ENCODE results near the gene ASXL2.
"Not testable (repeated sequence)": the region's sequence is repeated elsewhere in the genome, so short reads cannot be mapped to it uniquely, and the experiment has no call there.

ASXL2 gene

DNA sequence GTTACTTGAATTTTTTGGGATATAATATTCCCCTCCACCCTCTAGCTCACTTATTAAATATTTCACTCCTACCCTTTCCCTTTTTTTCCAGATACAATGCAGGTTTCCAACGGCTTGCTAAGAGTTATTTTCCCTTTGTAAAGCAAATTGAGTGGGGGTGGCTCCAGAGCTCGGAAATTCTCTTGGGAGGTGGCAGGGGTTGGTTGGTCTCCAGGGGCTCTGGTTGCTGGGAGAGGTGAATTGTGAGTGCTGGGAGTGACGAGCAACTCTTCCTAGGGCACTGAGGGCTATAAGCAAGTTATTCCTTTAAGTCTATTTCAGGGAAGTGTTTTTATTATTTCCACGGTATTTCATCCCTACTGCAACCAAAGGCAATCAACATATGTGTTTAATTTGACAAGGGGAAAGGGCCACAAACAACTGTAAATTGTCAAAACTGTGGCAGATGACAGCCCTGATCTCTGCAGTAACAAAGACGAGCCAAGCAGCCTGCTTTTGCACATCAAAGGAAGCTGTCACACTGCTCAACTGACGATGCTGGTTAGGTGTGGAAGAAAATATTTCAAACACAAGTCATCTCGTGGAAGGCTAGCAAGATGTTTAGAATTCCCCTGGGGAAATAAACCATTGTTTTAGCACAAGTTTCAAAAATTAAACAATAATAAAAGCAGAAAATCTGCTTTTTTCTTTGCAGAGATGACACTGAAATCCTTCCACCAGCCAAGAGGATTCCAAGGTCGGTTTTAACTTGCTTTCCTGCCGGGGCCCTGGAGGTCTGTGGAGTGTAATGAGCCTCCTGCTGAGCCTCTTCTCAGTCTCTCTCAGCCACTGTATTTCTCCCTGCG is 34.8 kb upstream of the ASXL2 start:
- no peak for TF ChIP-seq CTCF (conservative IDR thresholded peaks at IDR 0.05)
- H3K27ac ChIP-seq: no peak overlapping the region

- not testable (repeated sequence) for H3K27ac ChIP-seq
These were observed 31.3 kb upstream of the ASXL2 start for GRCh38 chr2:25909574-25909973.

DNA sequence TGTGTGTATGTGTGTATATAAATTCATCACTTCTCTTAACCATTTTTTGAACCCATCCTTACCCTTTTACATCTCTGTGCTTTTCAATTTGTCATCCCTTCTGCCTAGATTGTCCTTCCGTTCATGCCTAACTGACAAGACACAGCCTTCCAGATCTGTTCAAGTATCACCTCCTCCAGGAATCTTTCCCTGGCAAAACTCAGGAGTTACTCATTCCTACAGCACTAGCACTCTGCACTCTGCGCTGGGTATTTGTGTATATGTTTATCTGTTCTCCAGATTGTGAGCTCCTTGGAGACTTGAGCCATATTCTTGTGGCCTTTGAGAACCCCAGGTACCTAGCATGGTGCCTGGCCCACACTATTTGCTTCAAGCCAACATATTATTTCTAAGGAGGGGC is 26.8 kb upstream of the ASXL2 start:
- H3K27ac ChIP-seq: no peak overlapping the region
- TF ChIP-seq CTCF (conservative IDR thresholded peaks at IDR 0.05): no peak

DNA sequence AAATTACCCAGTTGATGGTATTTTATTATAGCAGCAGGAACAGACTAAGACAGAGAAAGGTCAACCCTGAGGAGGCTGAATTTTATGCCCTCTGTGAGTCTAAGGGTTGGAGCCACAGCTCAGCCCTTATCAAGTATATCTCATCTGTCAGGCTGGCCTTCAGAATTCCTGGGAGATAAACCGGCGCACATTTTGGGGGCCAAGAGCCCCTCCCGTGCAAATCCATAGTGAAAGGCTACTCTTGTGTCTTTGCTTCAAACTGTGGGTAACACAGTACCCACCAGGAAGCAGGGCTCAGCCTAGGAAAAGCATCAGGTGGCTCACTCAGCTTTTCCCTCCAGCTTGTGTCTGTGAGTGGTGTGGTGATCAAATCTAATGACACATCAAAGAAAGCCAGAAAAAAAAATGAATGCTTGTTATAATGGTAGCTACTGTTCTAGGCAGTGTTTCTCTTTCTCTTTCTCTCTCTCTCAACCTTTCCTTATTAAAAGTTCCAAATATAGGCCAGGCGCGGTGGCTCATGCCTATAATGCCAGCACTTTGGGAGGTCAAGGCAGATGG is 25.0 kb upstream of the ASXL2 start:
- H3K27ac ChIP-seq: no peak overlapping the region
- TF ChIP-seq CTCF (conservative IDR thresholded peaks at IDR 0.05): no peak

DNA sequence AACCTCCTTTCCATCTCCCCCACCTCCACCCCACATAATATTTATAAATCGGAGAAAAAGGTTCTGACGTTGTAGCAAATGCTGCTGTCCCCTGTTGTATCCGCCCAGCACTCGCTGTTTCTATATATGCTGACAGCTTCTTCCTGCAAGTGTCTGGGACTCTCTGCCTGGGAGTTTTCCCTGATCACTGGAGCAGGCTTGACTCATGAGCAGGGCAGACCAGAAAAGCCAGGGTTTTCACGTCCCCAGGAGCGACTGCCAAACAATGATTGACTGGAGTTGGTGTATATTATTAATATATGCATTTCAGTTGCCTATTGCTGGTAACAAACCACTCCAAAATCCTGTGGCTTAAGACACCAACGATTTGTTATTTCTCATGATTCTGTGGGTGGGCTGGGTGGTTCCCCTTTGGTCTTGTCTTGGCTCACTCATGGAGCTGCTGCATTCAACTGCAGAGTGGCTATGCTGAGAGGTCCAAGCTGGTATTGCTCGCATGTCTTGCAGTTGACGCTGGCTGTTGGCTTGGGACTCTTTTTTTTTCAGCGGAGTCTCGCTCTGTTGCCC is 21.2 kb upstream of the ASXL2 start:
- TF ChIP-seq CTCF (conservative IDR thresholded peaks at IDR 0.05): no peak
- no peak overlapping the region for H3K27ac ChIP-seq

GRCh38 chr2:25897506-25897905 is 19.2 kb upstream of the ASXL2 start:
- no peak for TF ChIP-seq CTCF (conservative IDR thresholded peaks at IDR 0.05)
- H3K27ac ChIP-seq: no peak overlapping the region

GRCh38 chr2:25896308-25896707 is 18.0 kb upstream of the ASXL2 start:
- not testable (repeated sequence) for H3K27ac ChIP-seq

- no peak for TF ChIP-seq CTCF (conservative IDR thresholded peaks at IDR 0.05)
- H3K27ac ChIP-seq: no peak overlapping the region
These were observed 17.3 kb upstream of the ASXL2 start for GRCh38 chr2:25895610-25896009.
